Ovary (tissue), 9 donors: ENCODE measurements around the gene HP1BP3. TPM values are rescaled to one million over a fixed set of nuclear protein-coding genes. Genes with fewer than 3 reads are reported as not detected.

Experiments
- DNase-seq, 5 donors: peaks; one replicate each; pipeline ENCODE4 v3.0.0-alpha.2; 2019 to 2020
- H3K27ac ChIP-seq, 2 donors: fragments of 200-600 bp; one replicate each; pipeline versions ENCODE4 v1.5.1 to v1.8.0; 2019 to 2022
- H3K27me3 ChIP-seq: fragments of 200-600 bp; one replicate; pipeline ENCODE4 v1.8.0; 2022
- H3K36me3 ChIP-seq: fragments of 200-600 bp; sonication (generic); one replicate; pipeline ENCODE4 v1.5.1; 2019
- H3K4me1 ChIP-seq: one replicate; pipeline ENCODE4 v1.8.1; 2013; ENCODE audit warnings: mild to moderate bottlenecking, moderate library complexity; ENCODE audit not compliant: insufficient read depth
- H3K4me3 ChIP-seq: fragments of 200-600 bp; sonication (generic); one replicate; pipeline ENCODE4 v1.5.1; 2017
- H3K9me3 ChIP-seq, 2 donors: fragments of 200-600 bp in 1 of 2; sonication (generic) in 1 of 2; one replicate each; pipeline versions ENCODE4 v1.5.1 to v1.8.1; 2013 to 2019; ENCODE audit warnings: mild to moderate bottlenecking in 1 of 2, moderate library complexity in 1 of 2
- EP300 ChIP-seq: sonication (generic); formaldehyde crosslinking; IDR thresholded peaks from one replicate; pipeline ENCODE4 v1.6.1; 2017; ENCODE audit warnings: antibody characterized with exemption
- POLR2A ChIP-seq: fragments of 450-650 bp; IDR thresholded peaks from one replicate; pipeline ENCODE4 v1.6.1; 2017; ENCODE audit warnings: antibody characterized with exemption, mild to moderate bottlenecking, moderate library complexity
- WGBS, 3 donors: extraction: QIAGEN DNeasy Blood & Tissue Kit in 1 of 3; methylation state at CpG; one replicate each; pipeline versions ENCODE4 v1.1.5 to v1.1.7; 2013 to 2017; 5-methylcytosine and 5-hydroxymethylcytosine counted together
- intact Hi-C, 4 donors: fragments of 100-400 bp; cut with DNase I; formaldehyde crosslinking; loops; one replicate each; pipeline versions ENCODE4 v1.11.0 to v1.15.1; 2022 to 2023
- polyA plus RNA-seq, 2 donors: library from polyadenylated mRNA; stranded (reverse); fragments of 200-250 nt in 1 of 2; fragments of 350-450 nt in 1 of 2; fragmentation: Illumina TruSeq in 1 of 2; extraction: RNeasy Lipid Tissue Mini Kit (QIAGEN cat#74804) in 1 of 2; gene quantifications; one replicate each; pipeline ENCODE4 v1.2.3, GENCODE V29; 2013 to 2014
- total RNA-seq, 7 donors: library from RNA; depleted of rRNA in 2 of 7; stranded (reverse); fragments of >200 nt in 2 of 7; fragmentation: NEBNext Ultra II Directional in 3 of 7; extraction: Animal tissue kit (Norgen Biotek cat#: 25700) in 3 of 7; gene quantifications; one replicate each; pipeline versions ENCODE4 v1.1.0 to v1.2.4, GENCODE V29; 2016 to 2023
- TF ChIP-seq, protein P1 (sequence below), 3 donors: fragments of 450-650 bp in 2 of 3; fragments of 200-600 bp in 1 of 3; IDR thresholded peaks; one replicate each; pipeline versions ENCODE4 v1.5.1 to v1.8.0; 2016 to 2022; ENCODE audit warnings: antibody characterized with exemption in 3 of 3, mild to moderate bottlenecking in 1 of 3
- donor health status: DM: no; HTN: no; CAD: no; lungs with moderate emphysema.
- donor health status: DM: no; HTN: no; CAD: no.
- donor health status: Bipolar disorder and iron deficiency.
- donor health status: DM: yes; HTN: yes; CAD: no.
- donor health status: DM: no; HTN: no; CAD: no.
- donor health status: DM: yes; HTN: yes; CAD: no.

Gene HP1BP3
- total and polyA plus RNA-seq, 9 donors = 162 to 302 (median 211) TPM

- DNase-seq = no peak
- Histone ChIP-seq H3K27ac (no peak overlapping the region), H3K4me3 (no peak overlapping the region), H3K36me3 (no peaks in the 10 kb centered on the region), H3K9me3 (no peaks in the 10 kb centered on the region), H3K27me3 (no peaks in the 10 kb centered on the region), H3K4me1 (no peaks in the 10 kb centered on the region)
- TF ChIP-seq, protein P1, sequence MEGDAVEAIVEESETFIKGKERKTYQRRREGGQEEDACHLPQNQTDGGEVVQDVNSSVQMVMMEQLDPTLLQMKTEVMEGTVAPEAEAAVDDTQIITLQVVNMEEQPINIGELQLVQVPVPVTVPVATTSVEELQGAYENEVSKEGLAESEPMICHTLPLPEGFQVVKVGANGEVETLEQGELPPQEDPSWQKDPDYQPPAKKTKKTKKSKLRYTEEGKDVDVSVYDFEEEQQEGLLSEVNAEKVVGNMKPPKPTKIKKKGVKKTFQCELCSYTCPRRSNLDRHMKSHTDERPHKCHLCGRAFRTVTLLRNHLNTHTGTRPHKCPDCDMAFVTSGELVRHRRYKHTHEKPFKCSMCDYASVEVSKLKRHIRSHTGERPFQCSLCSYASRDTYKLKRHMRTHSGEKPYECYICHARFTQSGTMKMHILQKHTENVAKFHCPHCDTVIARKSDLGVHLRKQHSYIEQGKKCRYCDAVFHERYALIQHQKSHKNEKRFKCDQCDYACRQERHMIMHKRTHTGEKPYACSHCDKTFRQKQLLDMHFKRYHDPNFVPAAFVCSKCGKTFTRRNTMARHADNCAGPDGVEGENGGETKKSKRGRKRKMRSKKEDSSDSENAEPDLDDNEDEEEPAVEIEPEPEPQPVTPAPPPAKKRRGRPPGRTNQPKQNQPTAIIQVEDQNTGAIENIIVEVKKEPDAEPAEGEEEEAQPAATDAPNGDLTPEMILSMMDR (IDR thresholded peaks at IDR 0.05) = no peak
- no peak for TF ChIP-seq POLR2A
- no peak for TF ChIP-seq EP300
- intact Hi-C loops = no loop called here
Measured at GRCh38 chr1:20742671-20743070, 44.4 kb downstream of the HP1BP3 start.

- Histone ChIP-seq H3K9me3 (no peaks in the 10 kb centered on the region), H3K4me3 (no peak overlapping the region), H3K27me3 (no peaks in the 10 kb centered on the region), H3K27ac (no peak overlapping the region), H3K4me1 (no peaks in the 10 kb centered on the region), H3K36me3 (no peaks in the 10 kb centered on the region)
- TF ChIP-seq POLR2A (no peak), EP300 (no peak)
- TF ChIP-seq, protein P1 (IDR thresholded peaks at IDR 0.05) = no peak
- no peak for DNase-seq
- intact Hi-C loops = no loop called here
- 67 to 85% (median 72%) methylated on average over 2 of the region's 2 CpGs for WGBS, 3 donors
Measured at GRCh38 chr1:20740781-20741180, 46.3 kb downstream of the HP1BP3 start.

GRCh38 chr1:20739225-20739624 is 47.9 kb downstream of the HP1BP3 start:
- Histone ChIP-seq H3K36me3 (no peaks in the 10 kb centered on the region), H3K27me3 (no peaks in the 10 kb centered on the region), H3K4me1 (no peaks in the 10 kb centered on the region), H3K4me3 (no peak overlapping the region), H3K9me3 (no peaks in the 10 kb centered on the region), H3K27ac (no peak overlapping the region)
- intact Hi-C loops = no loop called here
- WGBS, 3 donors = 15 to 26% (median 25%) methylated on average over 2 of the region's 2 CpGs
- TF ChIP-seq EP300 (no peak), POLR2A (no peak)
- TF ChIP-seq, protein P1 (IDR thresholded peaks at IDR 0.05) = no peak
- DNase-seq = no peak

GRCh38 chr1:20735581-20736111 is 51.5 kb downstream of the HP1BP3 start:
- Histone ChIP-seq H3K4me1 (peaks cover 7% of the 10 kb centered on the region), H3K27ac (no peak overlapping the region), H3K36me3 (no peaks in the 10 kb centered on the region), H3K9me3 (no peaks in the 10 kb centered on the region), H3K27me3 (no peaks in the 10 kb centered on the region), H3K4me3 (no peak overlapping the region)
- no peak for DNase-seq
- intact Hi-C loops = no loop called here
- TF ChIP-seq EP300 (no peak), POLR2A (no peak)
- TF ChIP-seq, protein P1 (IDR thresholded peaks at IDR 0.05) = no peak
- 60 to 74% (median 70%) methylated on average over 7 of the region's 7 CpGs for WGBS, 3 donors
